HepG2 (cell line): ENCODE data around the gene RNF208. TPM values are rescaled to one million over a fixed set of nuclear protein-coding genes. Genes with fewer than 3 reads are reported as not detected.
A peak's percentile ranks its signal among the peaks of the same experiment; 100 is the strongest.

ENCODE experiments used
- CEBPB ChIP-seq: IDR thresholded peaks from 2 replicates; pipeline ENCODE4 v1.6.1; 2011; ENCODE audit warnings: low read depth, low read length, improper control_type of control experiment, borderline replicate concordance
- CREB1 ChIP-seq, 2 experiments: fragments of 450-650 bp in 1 of 2; IDR thresholded peaks; 2 replicates each; pipeline ENCODE4 v1.6.1; 2016 to 2017; ENCODE audit warnings: control low read depth in 1 of 2, mild to moderate bottlenecking in 1 of 2, missing compliant biosample characterization in 1 of 2, missing genetic modification characterization in 1 of 2
- KLF16 ChIP-seq, 2 experiments: sonication (generic) in 1 of 2; formaldehyde crosslinking in 1 of 2; IDR thresholded peaks; 2 replicates each; pipeline versions ENCODE4 v1.6.1 to v1.8.0; 2016 to 2023; ENCODE audit warnings: missing genetic modification reagents in 2 of 2, missing compliant biosample characterization in 1 of 2
- MBNL3 ChIP-seq: fragments of 250-450 bp; sonication (Bioruptor Pico); conservative IDR thresholded peaks from 2 replicates; pipeline ENCODE4 v1.8.0; 2022; ENCODE audit warnings: mild to moderate bottlenecking, inconsistent platforms
- SNAI1 ChIP-seq: sonication (generic); formaldehyde crosslinking; IDR thresholded peaks from 2 replicates; pipeline ENCODE4 v1.5.0; 2020; ENCODE audit warnings: mild to moderate bottlenecking, missing genetic modification reagents, borderline replicate concordance
- TMF1 ChIP-seq: sonication (generic); formaldehyde crosslinking; IDR thresholded peaks from 2 replicates; pipeline ENCODE4 v1.8.1; 2022; ENCODE audit warnings: low read depth, missing genetic modification reagents
- ZFX ChIP-seq: sonication (generic); formaldehyde crosslinking; IDR thresholded peaks from 2 replicates; pipeline ENCODE4 v1.4.0; 2020; ENCODE audit warnings: mild to moderate bottlenecking, low read depth, missing genetic modification reagents, moderate library complexity
- ZNF10 ChIP-seq: sonication (generic); formaldehyde crosslinking; IDR thresholded peaks from 2 replicates; pipeline ENCODE4 v1.4.0; 2020; ENCODE audit warnings: mild to moderate bottlenecking, low read depth, missing genetic modification reagents, borderline replicate concordance
- ZNF160 ChIP-seq: sonication (generic); formaldehyde crosslinking; IDR thresholded peaks from 2 replicates; pipeline ENCODE4 v1.8.0; 2022; ENCODE audit warnings: mild to moderate bottlenecking, inconsistent platforms, missing genetic modification reagents
- ZNF572 ChIP-seq: sonication (generic); formaldehyde crosslinking; IDR thresholded peaks from 2 replicates; pipeline ENCODE4 v1.5.1; 2020; ENCODE audit warnings: mild to moderate bottlenecking, missing genetic modification reagents
- ZNF746 ChIP-seq: sonication (generic); formaldehyde crosslinking; IDR thresholded peaks from 2 replicates; pipeline ENCODE4 v1.8.0; 2022; ENCODE audit warnings: mild to moderate bottlenecking, missing genetic modification reagents
- ZNF75D ChIP-seq: sonication (generic); formaldehyde crosslinking; IDR thresholded peaks from 2 replicates; pipeline ENCODE4 v1.8.1; 2023; ENCODE audit warnings: missing genetic modification reagents, mild to moderate bottlenecking, borderline replicate concordance
- polyA plus RNA-seq, 8 experiments: library from polyadenylated mRNA; depleted of rRNA in 3 of 8; stranded (reverse) in 7 of 8; unstranded in 1 of 8; fragments of >200 nt; fragmentation: Illumina TruSeq in 4 of 8; extraction: Trizol in 4 of 8; gene quantifications; 2 replicates each; pipeline versions ENCODE4 v1.2.1 to v1.2.3, GENCODE V29; 2011 to 2016; ENCODE audit warnings: low read depth in 4 of 8, missing spikeins in 1 of 8, mixed read lengths in 1 of 8; ENCODE audit not compliant: insufficient read depth in 1 of 8
- total RNA-seq, 5 experiments: library from RNA; depleted of rRNA; stranded (reverse); fragments of >200 nt; fragmentation: Illumina TruSeq; extraction: Trizol; gene quantifications; 2 replicates each; pipeline ENCODE4 v1.2.3, GENCODE V29; 2016; ENCODE audit warnings: low read depth in 1 of 5
- TF ChIP-seq, protein P1 (sequence below): sonication (generic); formaldehyde crosslinking; IDR thresholded peaks from 2 replicates; pipeline ENCODE4 v1.4.0; 2020; ENCODE audit warnings: missing genetic modification reagents, low read depth, mild to moderate bottlenecking, borderline replicate concordance
- TF ChIP-seq, protein P2 (sequence below): sonication (generic); formaldehyde crosslinking; IDR thresholded peaks from 2 replicates; pipeline ENCODE4 v1.8.0; 2023; ENCODE audit warnings: mild to moderate bottlenecking, missing genetic modification reagents
- TF ChIP-seq, protein P3 (sequence below): sonication (generic); formaldehyde crosslinking; IDR thresholded peaks from 2 replicates; pipeline ENCODE4 v1.5.0; 2020; ENCODE audit warnings: mild to moderate bottlenecking, missing genetic modification reagents, borderline replicate concordance

Gene RNF208
- total and polyA plus RNA-seq, 2 of the 13 experiments (the other 11 are each of a cell fraction or from before 2014, with no cell fraction given) = 1.6 to 2.1 TPM

DNA sequence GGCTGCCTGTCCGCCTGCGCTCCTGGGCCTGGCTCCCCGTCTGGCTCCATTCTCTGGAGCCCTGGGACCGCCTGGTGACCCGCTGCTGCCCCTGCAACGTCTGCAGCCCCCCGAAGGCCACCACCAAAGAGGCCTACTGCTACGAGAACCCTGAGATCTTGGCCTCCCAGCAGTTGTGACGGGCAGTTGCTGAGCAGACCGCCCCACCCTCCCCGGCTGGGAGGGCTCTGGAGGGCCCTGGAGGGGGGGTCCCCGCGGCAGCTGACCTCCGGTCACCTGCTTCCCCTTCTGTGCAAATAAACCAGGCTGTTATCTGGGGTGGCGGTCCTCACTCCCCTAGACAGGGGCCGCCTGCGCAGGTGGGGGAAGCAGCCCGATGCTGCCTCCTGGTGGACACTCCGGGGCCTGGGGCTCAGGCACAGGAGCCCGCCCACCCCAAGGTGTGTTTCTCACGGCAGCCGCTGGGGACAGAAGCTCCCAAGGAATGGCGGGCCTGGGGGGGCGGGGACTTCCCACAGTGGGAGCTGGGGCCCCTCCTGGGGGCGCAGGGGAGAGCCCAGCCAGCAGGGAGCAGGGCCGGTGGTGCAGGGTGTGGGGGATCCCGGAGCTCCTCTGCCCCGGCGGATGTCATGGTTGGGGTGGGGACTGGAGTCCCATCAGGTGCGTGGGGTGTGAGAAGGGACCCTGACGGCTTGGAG, 14.3 kb upstream of the RNF208 start (continued):
- TF ChIP-seq ZNF160 = no peak
- TF ChIP-seq KLF16 (CRISPR knock-in tag; IDR thresholded peaks at IDR 0.05) = peak in 1 of 2 experiments; percentile 92; a peak in 2 of 4 replicates
- TF ChIP-seq TMF1 (CRISPR knock-in tag) = no peak
- TF ChIP-seq SNAI1 (CRISPR knock-in tag) = peak; percentile 62; the same call in 1 of the 2 replicates
- peak; percentile 98 for TF ChIP-seq ZNF746 (CRISPR knock-in tag)
- TF ChIP-seq, protein P1, sequence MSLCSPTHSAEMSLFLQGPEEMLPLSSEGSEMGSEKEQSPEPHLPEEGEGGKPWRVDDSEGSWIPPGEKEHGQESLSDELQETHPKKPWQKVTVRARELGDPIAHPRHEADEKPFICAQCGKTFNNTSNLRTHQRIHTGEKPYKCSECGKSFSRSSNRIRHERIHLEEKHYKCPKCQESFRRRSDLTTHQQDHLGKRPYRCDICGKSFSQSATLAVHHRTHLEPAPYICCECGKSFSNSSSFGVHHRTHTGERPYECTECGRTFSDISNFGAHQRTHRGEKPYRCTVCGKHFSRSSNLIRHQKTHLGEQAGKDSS = 0 out of 2 replicates have a peak, but pooled peaks have one; percentile 69
- TF ChIP-seq CEBPB = no peak
- TF ChIP-seq, protein P2, sequence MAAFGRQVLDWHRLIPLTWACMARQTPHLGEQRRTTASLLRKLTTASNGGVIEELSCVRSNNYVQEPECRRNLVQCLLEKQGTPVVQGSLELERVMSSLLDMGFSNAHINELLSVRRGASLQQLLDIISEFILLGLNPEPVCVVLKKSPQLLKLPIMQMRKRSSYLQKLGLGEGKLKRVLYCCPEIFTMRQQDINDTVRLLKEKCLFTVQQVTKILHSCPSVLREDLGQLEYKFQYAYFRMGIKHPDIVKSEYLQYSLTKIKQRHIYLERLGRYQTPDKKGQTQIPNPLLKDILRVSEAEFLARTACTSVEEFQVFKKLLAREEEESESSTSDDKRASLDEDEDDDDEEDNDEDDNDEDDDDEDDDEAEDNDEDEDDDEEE (CRISPR knock-in tag) = 0 out of 2 replicates have a peak, but pooled peaks have one; percentile 4
- no peak for TF ChIP-seq MBNL3 (CRISPR knock-in tag)
- TF ChIP-seq ZFX (CRISPR knock-in tag) = peak; percentile 81
- TF ChIP-seq CREB1 (IDR thresholded peaks at IDR 0.05) = no peak
- TF ChIP-seq CREB1 (CRISPR knock-in tag; IDR thresholded peaks at IDR 0.05) = no peak
- no peak for TF ChIP-seq ZNF10
- TF ChIP-seq, protein P3, sequence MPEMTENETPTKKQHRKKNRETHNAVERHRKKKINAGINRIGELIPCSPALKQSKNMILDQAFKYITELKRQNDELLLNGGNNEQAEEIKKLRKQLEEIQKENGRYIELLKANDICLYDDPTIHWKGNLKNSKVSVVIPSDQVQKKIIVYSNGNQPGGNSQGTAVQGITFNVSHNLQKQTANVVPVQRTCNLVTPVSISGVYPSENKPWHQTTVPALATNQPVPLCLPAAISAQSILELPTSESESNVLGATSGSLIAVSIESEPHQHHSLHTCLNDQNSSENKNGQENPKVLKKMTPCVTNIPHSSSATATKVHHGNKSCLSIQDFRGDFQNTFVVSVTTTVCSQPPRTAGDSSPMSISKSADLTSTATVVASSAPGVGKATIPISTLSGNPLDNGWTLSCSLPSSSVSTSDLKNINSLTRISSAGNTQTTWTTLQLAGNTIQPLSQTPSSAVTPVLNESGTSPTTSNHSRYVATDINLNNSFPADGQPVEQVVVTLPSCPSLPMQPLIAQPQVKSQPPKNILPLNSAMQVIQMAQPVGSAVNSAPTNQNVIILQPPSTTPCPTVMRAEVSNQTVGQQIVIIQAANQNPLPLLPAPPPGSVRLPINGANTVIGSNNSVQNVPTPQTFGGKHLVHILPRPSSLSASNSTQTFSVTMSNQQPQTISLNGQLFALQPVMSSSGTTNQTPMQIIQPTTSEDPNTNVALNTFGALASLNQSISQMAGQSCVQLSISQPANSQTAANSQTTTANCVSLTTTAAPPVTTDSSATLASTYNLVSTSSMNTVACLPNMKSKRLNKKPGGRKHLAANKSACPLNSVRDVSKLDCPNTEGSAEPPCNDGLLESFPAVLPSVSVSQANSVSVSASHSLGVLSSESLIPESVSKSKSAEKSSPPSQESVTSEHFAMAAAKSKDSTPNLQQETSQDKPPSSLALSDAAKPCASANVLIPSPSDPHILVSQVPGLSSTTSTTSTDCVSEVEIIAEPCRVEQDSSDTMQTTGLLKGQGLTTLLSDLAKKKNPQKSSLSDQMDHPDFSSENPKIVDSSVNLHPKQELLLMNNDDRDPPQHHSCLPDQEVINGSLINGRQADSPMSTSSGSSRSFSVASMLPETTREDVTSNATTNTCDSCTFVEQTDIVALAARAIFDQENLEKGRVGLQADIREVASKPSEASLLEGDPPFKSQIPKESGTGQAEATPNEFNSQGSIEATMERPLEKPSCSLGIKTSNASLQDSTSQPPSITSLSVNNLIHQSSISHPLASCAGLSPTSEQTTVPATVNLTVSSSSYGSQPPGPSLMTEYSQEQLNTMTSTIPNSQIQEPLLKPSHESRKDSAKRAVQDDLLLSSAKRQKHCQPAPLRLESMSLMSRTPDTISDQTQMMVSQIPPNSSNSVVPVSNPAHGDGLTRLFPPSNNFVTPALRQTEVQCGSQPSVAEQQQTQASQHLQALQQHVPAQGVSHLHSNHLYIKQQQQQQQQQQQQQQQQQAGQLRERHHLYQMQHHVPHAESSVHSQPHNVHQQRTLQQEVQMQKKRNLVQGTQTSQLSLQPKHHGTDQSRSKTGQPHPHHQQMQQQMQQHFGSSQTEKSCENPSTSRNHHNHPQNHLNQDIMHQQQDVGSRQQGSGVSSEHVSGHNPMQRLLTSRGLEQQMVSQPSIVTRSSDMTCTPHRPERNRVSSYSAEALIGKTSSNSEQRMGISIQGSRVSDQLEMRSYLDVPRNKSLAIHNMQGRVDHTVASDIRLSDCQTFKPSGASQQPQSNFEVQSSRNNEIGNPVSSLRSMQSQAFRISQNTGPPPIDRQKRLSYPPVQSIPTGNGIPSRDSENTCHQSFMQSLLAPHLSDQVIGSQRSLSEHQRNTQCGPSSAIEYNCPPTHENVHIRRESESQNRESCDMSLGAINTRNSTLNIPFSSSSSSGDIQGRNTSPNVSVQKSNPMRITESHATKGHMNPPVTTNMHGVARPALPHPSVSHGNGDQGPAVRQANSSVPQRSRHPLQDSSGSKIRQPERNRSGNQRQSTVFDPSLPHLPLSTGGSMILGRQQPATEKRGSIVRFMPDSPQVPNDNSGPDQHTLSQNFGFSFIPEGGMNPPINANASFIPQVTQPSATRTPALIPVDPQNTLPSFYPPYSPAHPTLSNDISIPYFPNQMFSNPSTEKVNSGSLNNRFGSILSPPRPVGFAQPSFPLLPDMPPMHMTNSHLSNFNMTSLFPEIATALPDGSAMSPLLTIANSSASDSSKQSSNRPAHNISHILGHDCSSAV (CRISPR knock-in tag) = no peak
- TF ChIP-seq ZNF572 (CRISPR knock-in tag) = no peak; the same call in 1 of the 2 replicates
- no peak for TF ChIP-seq ZNF75D (CRISPR knock-in tag)
